Inferior parietal cortex (tissue), 1 donor: ENCODE measurements around the gene MED13L.
A peak's percentile ranks its signal among the peaks of the same experiment; 100 is the strongest.

Experiments used
- DNase-seq: peaks from one replicate; pipeline ENCODE4 v3.0.0-alpha.2; 2016; ENCODE audit errors: extremely low spot score

The MED13L gene

GRCh38 chr12:116278667-116279066 is 1.2 kb upstream of the MED13L start:
- no peak for DNase-seq

DNA sequence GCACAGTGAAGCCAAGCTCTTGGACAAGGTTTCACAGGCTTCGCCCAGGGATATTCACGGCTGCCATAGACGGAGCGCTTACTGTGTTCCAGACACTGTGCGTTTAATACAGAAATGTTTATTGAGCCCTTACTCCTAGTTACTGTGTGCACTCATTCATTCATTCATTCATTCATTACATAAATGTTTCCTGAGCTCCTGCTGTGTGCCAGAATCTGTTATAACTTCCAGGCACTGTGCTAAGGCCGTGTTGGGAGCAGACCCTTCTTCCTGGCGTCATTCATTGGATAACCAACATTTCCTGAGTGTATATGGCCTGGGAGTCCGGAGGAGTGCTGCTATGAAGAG is 760 bp upstream of the MED13L start:
- DNase-seq: no peak

DNA sequence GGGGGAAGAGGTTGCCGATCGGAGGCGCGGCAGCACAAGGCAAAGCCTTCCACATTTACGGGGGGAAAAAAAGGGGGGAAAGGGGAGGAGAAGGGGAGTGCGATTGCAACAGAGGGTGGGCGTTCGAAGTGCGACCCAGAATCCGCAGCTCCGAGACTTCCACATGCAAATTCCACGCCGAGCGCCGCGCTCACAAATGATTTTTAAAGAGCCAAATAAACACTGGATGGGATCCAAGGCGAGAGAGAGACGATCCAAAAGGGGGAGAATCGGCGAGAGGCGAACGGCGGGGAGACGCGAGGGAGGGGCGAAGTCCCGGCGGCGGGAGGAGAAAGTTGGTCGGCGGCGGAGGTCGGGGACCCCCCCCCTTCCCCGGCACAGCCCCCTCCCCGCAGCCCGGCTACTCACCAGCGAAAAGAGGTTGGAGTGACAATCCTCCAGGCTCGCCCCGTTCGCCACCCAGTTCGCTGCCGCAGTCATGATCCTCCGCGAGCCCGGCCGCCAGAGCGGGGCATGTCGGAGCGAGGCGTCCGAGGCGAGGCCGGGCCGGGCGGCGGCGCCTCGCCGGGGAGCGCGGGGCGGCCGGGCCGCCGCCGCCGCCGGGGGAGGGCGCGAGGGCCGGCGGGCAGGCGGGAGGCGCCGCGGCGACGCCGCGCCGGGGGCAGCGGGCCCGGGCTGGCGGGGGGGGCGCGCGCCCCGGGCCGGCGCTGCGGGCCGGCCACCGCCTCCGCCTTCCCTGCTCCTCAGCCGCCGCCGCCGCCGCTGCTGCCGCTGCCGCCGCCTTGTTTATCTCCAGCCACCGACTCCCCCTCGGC is 634 bp downstream of the MED13L start:
- peak; percentile 76 for DNase-seq

DNA sequence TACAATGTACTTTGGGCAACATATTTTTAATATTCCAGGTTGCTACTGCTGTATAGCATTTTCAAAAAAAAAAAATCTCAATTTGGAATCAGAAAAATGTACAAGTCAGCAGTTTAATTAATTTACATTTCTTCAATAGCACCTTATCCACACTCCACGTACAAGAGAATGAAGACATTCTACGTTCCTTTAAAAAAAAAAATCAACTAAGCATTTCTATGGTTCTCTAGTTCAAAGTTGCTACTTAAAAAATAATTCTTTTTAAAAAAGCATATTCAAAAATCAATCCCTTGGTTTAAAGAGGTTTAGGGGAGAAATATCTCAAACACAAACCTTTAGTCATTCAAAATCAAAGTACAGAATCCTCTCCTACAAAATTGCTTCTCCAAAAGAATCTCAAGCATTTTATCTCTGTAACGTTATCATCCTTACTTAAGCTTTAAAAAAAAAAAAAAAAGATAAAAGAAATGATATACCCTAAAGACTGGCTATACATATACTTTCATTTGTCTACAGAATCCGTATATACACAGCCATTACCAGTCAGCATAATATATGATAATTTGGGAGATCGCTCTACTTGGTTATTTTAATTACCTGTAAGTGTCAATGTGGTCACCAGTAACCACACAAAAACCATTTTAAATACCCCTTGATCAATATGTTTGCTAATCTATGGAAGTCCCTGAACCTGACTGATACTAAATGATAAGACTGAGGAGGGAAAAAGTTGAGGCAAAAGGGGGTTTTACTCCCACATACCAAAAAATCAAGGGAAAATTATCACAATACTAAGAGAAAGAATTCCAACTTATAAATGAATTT is 2.7 kb downstream of the MED13L start:
- DNase-seq: no peak

DNA sequence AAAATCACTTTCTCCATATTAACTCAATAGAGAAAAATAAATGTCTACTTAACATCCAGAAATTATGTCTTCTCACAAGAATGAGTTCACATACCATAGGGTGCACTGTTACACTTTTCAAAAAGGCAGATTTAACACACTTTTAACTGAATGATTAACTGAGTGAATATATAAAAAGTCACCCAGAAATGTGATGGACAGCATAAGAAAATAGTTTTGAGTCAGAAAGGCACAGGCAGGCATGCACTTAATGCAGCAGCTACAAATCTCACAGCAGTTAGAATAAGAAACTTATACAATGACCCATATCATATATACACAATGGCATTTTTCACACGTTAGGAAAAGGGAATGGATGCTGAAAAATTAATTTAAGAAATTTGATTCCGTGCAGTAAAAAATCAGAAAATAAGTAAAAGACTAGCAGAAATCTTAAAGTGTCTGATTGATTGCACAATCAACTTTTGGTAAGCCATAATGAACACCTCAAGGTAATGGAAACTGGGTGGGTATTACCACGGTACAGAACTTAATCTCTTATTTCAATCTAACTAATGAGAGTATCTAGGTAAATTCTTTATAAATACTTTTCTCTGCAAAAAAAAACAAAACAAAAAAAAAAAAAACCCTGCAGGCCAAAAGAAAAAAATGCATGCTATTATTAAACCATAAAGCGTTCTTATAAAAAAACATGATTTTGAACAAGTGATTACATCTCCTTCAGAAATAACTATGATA is 3.5 kb downstream of the MED13L start:
- DNase-seq: no peak

DNA sequence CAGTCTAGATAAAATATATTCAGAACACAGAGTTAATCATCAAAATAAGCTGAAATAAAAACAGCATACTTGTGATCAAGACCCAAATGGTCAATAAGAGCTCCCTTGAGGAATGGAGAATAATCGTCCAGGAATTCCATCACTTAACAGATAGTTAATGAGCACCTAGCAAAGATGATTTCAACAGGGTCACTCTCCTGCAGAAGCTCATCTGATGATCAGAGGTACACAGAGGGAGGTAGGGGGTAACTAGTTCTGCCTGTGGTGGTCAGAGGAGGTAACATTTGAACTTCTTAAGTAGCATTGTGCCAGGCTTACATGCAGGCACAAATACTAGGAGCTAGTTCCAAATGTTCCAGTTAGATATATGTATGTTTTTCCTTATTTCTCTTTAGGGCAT is 9.5 kb downstream of the MED13L start:
- no peak for DNase-seq

GRCh38 chr12:116266631-116267349 is 10.7 kb downstream of the MED13L start:
- no peak for DNase-seq

DNA sequence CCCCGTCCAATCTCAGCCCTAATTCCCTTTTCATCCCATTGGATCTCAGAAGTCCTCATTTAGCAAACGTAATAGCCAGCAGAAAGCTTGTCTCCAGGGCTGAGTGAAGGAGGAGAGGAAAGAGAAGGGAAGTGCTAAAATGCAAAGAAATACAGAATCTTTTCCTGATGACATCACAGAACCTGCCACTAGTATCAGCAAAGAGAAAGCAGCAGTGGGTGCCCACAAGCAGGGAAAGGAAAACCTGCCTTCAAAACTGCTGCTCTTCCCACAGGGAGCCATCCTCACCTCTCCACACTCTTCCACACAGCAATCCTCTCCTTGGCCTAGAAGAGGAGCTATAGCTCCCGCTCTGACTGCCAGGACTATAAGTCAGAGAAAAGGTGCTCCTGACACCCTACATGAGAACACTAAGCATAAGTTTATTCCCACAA is 11.3 kb downstream of the MED13L start:
- no peak for DNase-seq

DNA sequence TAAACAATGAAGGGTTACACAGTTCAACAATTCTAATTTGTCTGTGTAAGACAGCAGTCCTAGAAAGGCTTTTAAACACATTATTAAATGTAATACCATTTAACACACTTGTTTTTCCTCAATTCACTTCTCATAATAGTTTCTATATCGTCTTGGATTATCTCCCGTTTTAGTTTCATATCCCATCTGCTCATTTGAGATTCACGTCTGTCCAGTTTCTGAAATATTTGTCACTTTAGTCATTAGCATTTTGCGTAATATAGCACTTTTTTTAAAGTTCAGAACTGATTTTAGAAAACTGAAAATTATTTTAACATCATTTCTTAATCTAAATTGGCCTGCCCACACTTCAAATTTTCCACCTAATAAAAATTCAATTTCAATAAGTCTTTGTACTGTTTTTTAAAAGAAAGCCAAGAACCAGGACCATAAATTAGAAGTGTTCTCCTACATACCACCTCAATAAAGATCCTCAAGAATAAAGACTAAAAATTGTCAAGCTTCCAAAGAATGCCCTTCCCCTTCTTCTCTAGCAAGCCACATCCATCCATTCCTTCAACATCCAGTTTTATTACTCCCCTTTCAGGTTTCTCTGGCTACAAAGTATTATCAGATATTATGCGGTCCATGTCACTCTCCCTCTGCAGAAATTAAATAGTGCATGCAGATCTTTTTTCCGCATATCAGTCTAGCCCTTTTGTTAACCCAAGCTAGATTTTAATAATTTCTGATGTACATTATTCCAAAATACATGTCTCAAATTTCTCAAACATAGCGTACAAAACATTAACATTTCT is 11.9 kb downstream of the MED13L start:
- DNase-seq: no peak

DNA sequence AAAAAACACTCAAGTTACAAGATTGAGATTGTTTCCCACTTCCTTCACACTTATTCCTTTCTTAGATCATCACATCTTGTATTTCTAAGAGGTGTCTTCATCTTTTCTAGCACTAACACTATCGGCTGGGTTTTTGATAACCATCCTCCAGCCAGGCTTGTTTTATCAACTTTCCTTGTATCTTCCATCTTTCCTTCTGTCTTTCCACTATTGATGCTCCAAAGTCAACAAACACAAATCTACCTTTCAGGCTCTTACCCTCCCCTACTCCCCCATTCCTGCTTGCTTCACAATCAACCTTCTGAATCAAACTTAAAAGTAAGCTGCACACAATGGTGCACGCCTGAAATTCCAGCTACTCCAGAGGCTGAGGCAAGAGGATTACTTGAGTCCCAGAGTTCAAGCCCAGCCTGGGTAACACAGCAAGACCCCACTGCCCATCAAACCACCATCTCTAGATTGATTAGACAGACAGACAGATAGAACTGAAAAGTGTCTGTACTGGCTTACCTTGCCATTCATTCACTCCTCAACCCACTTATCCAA is 12.9 kb downstream of the MED13L start:
- no peak for DNase-seq

DNA sequence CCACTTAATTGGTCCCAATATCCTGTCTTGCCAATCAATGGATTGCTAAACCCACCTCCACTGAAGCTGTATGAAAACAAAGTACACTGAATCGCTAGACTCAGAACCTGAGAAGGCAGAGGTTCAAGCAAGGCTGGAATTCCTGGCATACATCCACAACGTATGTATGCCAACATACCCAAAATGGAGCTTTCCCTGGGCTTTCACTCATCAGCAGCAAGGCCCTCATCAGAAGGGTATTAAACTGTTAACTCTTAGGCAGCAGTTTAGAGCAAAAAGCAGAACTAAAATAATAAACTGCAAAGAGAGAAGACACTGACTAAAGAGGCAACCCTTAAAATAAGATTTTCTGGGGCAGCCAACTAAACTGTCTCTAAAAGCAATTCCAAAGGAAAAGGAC is 13.6 kb downstream of the MED13L start:
- DNase-seq: no peak

- DNase-seq: no peak
Measured at GRCh38 chr12:116263431-116263830, 14.1 kb downstream of the MED13L start.

DNA sequence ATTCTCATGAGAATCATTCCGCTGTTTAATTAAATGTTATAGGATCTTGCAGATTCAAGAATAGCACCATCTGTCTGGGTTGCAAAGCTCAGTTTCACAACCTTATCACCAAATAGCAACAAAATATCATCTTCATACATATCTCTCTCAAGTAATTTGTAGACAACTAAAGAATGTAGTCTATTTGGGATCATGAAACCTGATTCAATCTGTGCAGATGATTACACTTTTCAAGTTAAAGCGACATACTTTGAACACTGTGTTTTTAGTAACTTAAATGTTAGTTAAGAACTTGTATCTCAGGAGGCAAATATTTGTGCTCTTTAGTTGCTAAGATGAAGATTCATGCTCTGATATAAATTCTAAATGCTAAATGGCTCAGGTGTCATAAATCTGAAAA is 14.8 kb downstream of the MED13L start:
- no peak for DNase-seq

DNA sequence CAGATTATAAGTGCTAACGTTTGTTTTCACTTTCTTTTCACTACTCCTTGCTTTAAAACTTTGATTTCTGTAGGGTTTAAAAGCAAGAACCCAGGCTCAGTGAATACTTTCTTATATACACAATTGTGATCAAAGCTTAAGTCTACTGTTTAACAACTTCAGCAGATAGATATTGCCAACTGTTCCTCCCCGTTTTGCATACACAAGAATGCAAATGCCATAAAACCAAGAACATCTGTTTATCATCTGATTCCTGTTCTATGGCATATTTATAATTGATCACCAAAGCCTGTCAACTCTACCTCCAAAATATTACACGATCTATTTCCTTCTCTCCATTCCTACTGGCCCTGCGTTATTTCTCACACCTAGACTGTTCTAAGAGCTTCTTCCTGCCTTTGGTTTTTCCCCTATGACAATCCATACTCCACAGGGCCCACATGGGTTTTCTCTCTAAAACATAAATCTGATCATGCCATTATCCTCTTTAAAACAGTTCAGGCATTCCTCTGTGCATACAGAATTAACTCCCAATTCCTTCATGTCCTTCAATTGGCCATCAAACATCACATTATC is 15.9 kb downstream of the MED13L start:
- no peak for DNase-seq

DNA sequence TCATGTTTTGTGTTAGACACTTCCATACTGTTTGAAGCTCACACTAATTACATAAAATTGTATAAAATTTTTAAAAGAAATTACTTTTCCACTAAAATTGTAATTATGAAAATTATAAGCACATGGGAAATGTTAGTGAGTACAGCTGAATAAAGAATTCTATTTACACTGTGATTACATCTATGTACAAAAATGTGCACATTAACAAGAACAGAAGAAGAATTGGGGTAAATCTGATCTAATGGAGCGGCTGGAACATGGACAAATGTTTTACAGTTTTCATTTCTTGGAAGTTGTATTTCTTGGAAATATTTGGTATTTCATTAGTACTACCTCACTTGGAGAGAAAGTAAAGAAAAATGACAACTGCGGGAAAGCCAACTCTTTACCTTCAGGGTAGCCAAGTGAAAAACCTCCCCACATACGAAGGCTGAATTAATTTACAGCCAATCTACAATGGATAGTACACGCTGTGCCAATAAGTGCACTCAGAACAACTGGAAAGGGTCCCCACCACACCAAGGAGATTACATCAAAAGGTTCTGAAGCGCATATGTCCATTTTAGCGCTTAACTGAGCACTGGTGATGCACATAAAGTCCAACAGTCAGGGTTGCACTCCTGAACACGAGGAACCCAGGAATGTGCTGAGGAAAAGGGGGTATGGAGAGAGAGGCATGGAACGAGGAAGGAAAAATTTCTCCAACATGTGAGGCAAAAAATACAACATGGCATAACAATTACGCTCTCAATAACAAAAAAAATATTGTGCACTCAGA is 17.5 kb downstream of the MED13L start:
- DNase-seq: no peak

GRCh38 chr12:116257826-116258225 is 19.7 kb downstream of the MED13L start:
- DNase-seq: no peak

- no peak for DNase-seq
Measured at GRCh38 chr12:116257215-116257614, 20.3 kb downstream of the MED13L start.

GRCh38 chr12:116249938-116250337 is 27.6 kb downstream of the MED13L start:
- no peak for DNase-seq

GRCh38 chr12:116248930-116249329 is 28.6 kb downstream of the MED13L start:
- no peak for DNase-seq

- no peak for DNase-seq
Measured at GRCh38 chr12:116248433-116248832, 29.1 kb downstream of the MED13L start.
